CD1c-positive myeloid dendritic cell (primary cell): ENCODE measurements around the gene GTF3C6.
A peak's percentile ranks its signal among the peaks of the same experiment; 100 is the strongest.
"Not testable (repeated sequence)": the region's sequence is repeated elsewhere in the genome, so short reads cannot be mapped to it uniquely, and the experiment has no call there.

Experiments used
- DNase-seq: peaks from one replicate; pipeline ENCODE4 v3.0.0-alpha.2; 2016; ENCODE audit errors: extremely low spot score

GTF3C6 gene

DNA sequence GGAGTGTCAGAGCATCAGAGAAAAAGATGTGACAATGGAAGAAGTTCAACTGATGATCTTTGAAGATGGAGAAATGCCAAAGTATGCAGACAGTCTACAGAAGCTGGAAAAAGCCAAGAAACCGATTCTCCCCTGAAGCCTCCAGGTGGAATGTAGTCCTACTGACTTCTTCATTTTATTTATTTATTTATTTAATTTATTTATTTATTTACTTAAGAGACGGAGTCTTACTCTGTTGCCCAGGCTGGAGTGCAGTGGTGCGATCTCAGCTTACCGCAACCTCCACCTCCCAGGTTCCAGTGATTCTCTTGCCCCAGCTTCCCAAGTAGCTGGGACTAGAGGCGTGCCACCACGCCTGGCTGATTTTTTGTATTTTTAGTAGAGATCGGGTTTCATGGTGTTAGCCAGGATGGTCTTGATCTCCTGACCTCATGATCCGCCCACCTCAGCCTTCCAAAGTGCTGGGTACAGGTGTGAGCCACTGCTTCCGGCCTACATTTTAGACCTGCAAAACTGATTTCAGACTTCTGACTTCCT, 21.1 kb downstream of the GTF3C6 start:
- DNase-seq: no peak

GRCh38 chr6:110980227-110980626, 21.7 kb downstream of the GTF3C6 start:
- no peak for DNase-seq

DNA sequence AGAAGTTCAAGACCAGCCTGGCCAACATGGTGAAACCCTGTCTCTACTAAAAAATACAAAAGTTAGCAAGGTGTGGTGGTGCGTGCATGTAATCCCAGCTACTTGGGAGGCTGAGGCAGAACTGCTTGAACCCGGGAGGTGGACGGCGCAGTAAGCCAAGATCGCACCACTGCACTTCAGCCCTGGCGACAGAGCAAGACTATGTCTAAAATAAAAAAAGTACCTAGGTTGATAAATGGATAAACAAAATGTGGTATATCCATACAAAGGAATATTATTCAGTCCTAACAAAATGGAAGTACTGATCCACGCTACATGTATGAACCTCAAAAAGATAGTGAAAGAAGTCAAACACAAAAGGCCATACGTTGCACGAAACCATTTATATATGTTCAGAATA, 22.1 kb downstream of the GTF3C6 start:
- DNase-seq: no peak

DNA sequence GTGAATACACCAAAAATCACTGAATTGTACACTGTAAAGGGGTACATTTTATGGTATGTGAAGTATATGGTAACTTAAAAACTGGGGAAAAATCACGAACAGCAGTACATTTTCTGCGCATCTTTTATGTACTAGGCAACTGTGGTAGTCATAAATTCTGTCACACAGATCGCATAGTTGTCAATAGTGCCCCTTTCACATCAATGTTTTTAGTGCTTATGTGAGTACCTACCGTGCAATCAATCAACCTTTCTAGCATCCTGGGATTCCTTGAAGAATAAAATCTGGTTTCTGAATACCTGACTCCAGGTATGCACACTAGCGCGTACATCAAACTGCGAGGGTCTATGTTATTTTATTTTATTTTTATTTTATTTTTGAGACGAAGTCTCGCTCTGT, 22.7 kb downstream of the GTF3C6 start:
- no peak for DNase-seq

DNA sequence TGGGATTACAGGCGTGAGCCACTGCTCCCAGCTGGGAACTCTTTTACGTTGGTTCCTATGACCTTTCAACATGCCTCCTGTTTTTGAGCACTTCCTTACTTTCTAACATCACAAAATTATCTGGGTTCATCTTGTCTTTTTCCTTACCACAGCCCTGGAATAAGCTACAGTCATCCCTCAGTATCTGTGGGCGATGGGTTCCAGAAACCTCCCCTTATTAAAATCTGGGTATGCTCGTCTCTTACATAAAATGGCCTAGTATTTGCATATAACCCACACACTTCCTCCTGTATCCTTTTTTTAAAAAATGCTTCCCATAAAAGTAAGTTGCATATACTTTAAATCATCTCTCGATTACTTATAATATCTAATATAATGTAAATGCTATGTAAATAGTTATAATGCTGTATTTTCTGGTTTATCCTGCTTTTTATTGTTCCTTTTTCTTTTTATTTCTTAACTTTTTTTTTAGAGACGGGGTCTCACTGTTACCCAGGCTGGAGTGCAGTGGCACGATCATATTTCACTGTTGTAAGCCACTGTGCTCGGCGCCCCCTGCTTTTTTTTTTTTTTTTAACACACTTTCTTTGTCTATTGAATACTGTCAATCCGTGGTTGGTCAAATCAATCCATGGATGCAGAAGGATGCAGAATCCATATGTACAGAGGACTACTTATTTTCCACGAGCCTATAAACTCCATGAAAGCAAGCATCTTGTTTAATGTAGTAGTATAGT, 32.5 kb downstream of the GTF3C6 start:
- DNase-seq: peak; percentile 18

DNA sequence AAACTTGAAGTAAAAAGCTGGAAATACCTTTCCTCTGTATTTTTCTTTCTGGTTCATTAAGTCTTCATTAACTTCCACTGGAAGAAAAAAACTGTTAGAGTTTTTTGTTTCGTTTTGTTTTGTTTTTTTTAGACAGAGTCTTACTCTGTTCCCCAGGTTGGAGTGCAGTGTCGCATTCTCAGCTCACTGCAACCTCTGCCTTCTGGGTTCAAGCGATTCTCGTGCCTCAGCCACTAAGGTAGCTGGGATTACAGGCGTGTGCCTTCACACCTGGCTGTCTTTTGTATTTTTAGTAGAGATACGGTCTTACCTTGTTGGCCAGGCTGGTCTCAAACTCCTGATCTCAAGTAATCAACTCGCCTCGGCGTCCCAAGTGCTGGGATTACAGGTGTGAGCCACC, 38.2 kb downstream of the GTF3C6 start:
- DNase-seq: no peak

GRCh38 chr6:110999634-111000270, 41.2 kb downstream of the GTF3C6 start:
- peak; percentile 32 for DNase-seq

- no peak for DNase-seq
Observed at GRCh38 chr6:111002350-111002749, 43.8 kb downstream of the GTF3C6 start.

- DNase-seq: peak; percentile 57
Observed at GRCh38 chr6:111011360-111012142, 53.0 kb downstream of the GTF3C6 start.

- no peak for DNase-seq
Observed at GRCh38 chr6:111012143-111012452, 53.6 kb downstream of the GTF3C6 start.

- not testable (repeated sequence) for DNase-seq
Observed at GRCh38 chr6:111012520-111012919, 54.0 kb downstream of the GTF3C6 start.

GRCh38 chr6:111013144-111013915, 54.8 kb downstream of the GTF3C6 start:
- DNase-seq: no peak

DNA sequence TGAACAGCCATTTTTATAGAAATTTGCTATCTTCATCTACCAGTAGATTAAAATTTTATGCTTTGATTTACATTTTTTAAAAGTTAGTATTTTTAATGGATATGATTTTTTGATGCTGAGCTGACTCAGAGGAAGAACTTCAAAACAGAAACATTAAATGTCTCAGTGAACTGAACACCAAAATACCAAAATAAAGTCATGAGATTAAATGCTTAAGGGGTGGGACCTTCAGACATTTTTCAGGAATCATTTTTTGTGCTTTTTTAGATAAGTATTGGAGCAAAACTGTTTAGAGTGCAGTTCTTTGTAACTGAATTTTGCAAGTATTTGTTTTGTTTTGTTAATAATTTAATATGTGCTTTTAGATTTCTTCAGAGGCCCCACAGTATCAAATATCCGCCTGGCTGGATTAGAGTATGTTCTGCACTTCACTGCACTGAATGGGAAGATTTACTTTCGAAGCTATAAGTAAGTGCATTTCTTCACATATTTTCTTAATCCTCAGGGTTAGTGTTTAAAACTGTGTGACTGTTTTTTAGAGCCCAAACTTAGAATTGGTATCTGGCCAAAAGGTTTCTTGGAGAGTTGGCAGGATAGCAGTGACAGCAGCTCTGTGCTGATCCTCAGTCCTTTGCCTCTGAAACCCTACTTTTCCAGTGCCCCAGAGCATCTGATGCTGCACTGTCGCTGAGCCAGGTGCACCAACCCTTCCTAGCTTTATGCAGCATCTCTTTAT, 57.1 kb downstream of the GTF3C6 start:
- DNase-seq: no peak

DNA sequence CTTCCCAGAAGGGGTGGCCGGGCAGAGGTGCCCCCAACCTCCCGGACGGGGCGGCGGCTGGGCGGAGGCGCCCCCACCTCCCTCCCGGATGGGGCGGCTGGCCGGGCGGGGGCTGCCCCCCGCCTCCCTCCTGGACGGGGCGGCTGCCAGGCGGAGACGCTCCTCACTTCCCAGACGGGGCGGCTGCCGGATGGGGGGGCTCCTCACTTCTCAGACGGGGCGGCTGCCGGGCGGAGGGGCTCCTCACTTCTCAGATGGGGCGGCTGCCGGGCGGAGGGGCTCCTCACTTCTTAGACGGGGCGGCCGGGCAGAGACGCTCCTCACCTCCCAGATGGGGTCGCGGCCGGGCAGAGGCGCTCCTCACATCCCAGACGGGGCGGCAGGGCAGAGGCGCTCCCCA, 58.7 kb downstream of the GTF3C6 start:
- DNase-seq: not testable (repeated sequence)
